NCI-H2227 (cell line): ENCODE data around the gene ZMIZ1.

Experiments
- DNase-seq: peaks from one replicate; lab custom pipeline; 2025; ENCODE audit not compliant: unreplicated experiment; lab: John Stamatoyannopoulos, UW

Gene ZMIZ1

GRCh38 chr10:79136236-79137005, 67.7 kb downstream of the ZMIZ1 start:
- DNase-seq: no peak

GRCh38 chr10:79137300-79137756, 68.6 kb downstream of the ZMIZ1 start:
- no peak for DNase-seq

- DNase-seq: no peak
Observed at GRCh38 chr10:79137826-79138225, 69.1 kb downstream of the ZMIZ1 start.

- no peak for DNase-seq
Observed at GRCh38 chr10:79138449-79139123, 69.8 kb downstream of the ZMIZ1 start.

- DNase-seq: peak; percentile 51
Observed at GRCh38 chr10:79139124-79139835, 70.5 kb downstream of the ZMIZ1 start.

GRCh38 chr10:79140085-79140793, 71.5 kb downstream of the ZMIZ1 start:
- no peak for DNase-seq

GRCh38 chr10:79140855-79141254, 72.1 kb downstream of the ZMIZ1 start:
- no peak for DNase-seq

- DNase-seq: no peak
Observed at GRCh38 chr10:79142064-79142491, 73.3 kb downstream of the ZMIZ1 start.

- no peak for DNase-seq
Observed at GRCh38 chr10:79142522-79143309, 74.0 kb downstream of the ZMIZ1 start.

- DNase-seq: no peak
Observed at GRCh38 chr10:79143879-79144278, 75.1 kb downstream of the ZMIZ1 start.

GRCh38 chr10:79144351-79145173, 75.8 kb downstream of the ZMIZ1 start:
- DNase-seq: no peak

GRCh38 chr10:79145174-79145483, 76.4 kb downstream of the ZMIZ1 start:
- no peak for DNase-seq

GRCh38 chr10:79145517-79146470, 77.0 kb downstream of the ZMIZ1 start:
- no peak for DNase-seq

GRCh38 chr10:79146611-79147130, 77.9 kb downstream of the ZMIZ1 start:
- no peak for DNase-seq

- DNase-seq: no peak
Observed at GRCh38 chr10:79147306-79147705, 78.5 kb downstream of the ZMIZ1 start.

GRCh38 chr10:79147796-79148451, 79.2 kb downstream of the ZMIZ1 start:
- DNase-seq: no peak

GRCh38 chr10:79148452-79149344, 79.9 kb downstream of the ZMIZ1 start:
- DNase-seq: no peak
